ENCODE measurements around the gene RPRD2. TPM values are rescaled to one million over a fixed set of nuclear protein-coding genes. Genes with fewer than 3 reads are reported as not detected.

The RPRD2 gene
- total RNA-seq, 1 experiment from 2014 or later = 10.2 TPM

GRCh38 chr1:150472601-150473200 is 108.8 kb downstream of the RPRD2 start:
- no peak for DNase-seq (ENCODE audit: low spot score)

DNA sequence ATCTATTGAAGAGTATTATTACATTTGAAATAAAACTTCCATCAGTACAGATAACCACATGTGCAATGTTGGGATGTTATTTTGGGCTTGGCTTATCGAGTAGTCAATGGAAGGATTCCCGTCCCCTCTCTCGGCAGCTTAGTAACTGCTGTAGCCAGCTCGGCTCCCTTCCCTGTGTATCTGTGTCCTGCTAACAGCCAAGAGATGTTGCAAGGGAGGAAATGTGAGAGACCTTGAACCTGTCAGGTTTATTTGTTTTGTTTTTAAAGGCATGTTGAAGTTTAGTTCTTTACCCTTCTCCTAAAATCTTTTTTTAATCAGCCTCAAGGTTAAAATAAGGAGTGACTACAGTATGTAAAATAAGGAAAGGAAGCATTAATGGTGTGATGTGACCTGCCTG is 109.7 kb downstream of the RPRD2 start:
- DNase-seq (ENCODE audit: low spot score) = no peak

DNA sequence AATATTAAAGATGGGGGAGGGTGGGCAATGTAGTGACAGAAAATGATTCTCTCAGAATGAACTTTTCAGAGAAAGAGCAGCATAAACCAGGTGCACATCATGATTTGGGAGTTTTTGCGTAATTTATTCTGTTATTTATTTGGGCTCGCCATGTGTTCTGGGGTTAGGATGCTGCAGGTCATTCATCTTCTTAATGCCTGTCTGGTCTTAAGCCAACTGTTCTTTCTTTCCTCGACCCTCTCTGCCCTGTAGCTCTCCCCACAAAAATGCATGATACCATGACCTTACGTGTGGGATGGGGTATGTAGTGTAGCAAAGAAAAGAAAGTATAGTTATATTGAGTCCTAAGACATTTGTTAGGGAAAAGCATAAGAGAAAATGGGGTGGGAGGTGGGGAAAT is 110.9 kb downstream of the RPRD2 start:
- no peak for DNase-seq (ENCODE audit: low spot score)

- no peak for DNase-seq (ENCODE audit: low spot score)
Observed at GRCh38 chr1:150476754-150477153, 112.8 kb downstream of the RPRD2 start.

GRCh38 chr1:150477320-150477719 is 113.4 kb downstream of the RPRD2 start:
- no peak for DNase-seq (ENCODE audit: low spot score)

DNA sequence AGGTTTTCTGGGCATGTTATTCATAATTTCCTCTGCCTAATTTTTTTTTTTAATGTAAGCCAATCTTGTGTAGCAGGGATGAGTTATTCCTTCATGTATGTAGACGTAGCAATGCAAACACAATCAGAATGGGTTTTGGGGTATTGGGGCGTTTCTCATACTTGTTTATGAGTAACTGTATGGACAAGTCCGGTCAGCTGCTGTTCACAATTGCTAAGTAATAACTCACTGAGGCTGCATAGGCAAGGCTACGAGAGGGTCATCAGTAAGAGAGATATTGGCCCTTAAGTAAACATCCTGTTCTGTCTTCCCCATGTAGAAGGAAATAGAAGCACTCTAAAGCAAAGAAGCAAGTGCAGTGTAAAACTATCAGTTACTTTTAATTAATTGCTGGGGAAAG is 113.8 kb downstream of the RPRD2 start:
- no peak for DNase-seq (ENCODE audit: low spot score)

- DNase-seq (ENCODE audit: low spot score) = no peak
Observed at GRCh38 chr1:150479370-150479769, 115.4 kb downstream of the RPRD2 start.

DNA sequence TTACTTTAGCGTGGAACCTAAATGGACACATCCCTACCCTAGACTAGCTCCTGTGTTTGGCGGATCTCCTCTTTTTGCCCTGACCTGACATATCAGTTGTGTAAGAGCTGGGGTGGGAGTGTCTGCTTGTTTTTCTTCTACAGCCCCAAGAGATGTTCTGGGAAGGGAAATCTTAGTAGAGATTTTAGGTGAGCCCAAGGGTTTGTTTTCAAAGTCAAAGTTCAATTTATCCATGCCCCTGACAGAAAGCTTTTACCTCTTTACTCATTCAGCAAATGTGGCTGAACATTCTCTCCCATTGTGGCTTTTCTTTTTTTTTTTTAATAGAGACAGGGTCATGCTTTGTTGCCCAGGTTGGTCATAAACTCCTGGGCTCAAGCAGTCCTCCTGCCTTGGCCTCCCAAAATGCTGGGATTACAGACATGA is 116.0 kb downstream of the RPRD2 start:
- DNase-seq (ENCODE audit: low spot score) = no peak

- no peak for DNase-seq (ENCODE audit: low spot score)
Observed at GRCh38 chr1:150484431-150484830, 120.5 kb downstream of the RPRD2 start.

DNA sequence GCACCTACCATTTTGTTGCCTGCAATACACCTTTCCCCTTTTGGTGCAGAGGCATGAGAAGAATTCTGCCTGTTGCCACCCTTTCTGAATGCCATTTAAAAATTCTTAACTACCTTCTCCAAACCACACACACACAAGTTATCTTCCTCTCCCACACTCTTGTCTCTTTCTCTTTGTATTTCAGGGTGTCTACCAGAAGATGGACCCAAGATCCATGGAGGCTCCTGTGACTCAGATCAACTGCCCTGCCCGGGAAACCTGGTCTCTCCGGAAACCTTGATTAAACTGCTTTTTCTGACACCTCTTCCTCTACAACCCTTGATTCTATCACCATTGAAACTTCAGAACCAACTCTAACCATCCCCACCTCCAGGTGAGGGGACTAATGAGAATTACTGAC is 120.9 kb downstream of the RPRD2 start:
- DNase-seq (ENCODE audit: low spot score) = no peak

GRCh38 chr1:150486966-150487762 is 123.2 kb downstream of the RPRD2 start, which contains the start of gene TARS2:
TARS2 (plus strand) TSS chr1:150487419; CDS start chr1:150487451, 32 bp downstream.
- peak; percentile 98 for DNase-seq (ENCODE audit: low spot score)

- DNase-seq (ENCODE audit: low spot score) = no peak
Observed at GRCh38 chr1:150487763-150488115, 123.8 kb downstream of the RPRD2 start.

GRCh38 chr1:150493175-150493574 is 129.2 kb downstream of the RPRD2 start:
- no peak for DNase-seq (ENCODE audit: low spot score)

DNA sequence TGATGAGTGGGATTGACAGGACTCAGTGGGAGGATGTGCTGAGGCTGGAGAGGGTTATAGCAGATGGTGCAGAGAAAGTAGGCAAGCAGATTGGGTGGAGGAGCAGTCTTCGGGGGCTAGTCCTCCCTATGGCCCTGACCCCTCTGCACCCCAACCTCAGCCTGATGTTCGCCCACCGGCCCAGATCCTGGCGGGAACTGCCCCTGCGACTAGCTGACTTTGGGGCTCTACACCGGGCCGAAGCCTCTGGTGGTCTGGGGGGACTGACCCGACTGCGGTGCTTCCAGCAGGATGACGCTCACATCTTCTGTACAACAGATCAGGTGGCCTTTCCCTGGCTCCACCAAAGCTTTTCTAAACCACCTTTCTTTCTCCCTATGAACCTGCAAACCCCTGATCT is 134.4 kb downstream of the RPRD2 start:
- no peak for DNase-seq (ENCODE audit: low spot score)

- DNase-seq (ENCODE audit: low spot score) = no peak
Observed at GRCh38 chr1:150505431-150505830, 141.5 kb downstream of the RPRD2 start.

DNA sequence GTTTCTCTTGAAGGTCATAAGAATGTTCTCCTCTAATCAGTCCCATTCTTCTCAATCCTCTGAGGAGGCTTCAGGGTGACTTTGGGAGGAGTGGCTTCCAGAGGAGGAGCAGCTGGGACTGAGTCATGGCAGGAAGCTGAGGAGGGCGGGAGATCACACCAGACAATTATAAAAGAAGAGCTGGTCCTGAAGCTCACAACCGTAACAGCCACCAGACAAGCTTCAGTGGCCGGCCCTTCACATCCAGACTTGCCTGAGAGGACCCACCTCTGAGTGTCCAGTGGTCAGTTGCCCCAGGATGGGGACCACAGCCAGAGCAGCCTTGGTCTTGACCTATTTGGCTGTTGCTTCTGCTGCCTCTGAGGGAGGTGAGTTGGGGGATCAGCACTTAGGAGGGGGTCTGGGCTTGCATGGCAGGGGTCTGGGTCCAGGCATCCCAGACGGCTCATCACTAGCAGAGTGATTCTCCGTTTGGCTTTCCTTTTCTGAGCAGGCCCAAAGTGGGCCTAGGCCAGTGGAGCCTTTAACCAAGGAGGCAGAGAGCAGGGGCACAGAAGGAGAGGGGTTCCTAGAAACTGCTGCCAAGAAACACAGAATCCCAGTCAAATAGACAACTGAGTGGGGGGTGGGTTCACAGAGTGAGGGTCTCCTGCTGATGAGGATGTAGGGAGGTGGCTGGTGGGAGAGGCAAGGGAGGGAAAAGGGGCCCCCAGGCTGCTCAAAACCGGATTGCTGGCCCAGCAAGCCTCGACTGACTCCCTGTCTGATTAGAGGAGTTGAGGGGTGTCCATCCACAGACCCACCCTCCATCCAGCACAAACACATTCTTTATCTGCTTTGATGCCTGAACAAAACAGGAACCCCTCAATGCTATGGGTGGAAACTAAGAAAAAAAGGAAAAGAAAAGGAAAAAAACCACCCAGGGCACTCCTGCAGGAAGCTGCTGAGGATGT is 144.2 kb downstream of the RPRD2 start, which contains the start of gene ECM1:
Gene ECM1 (plus strand): TSS at position 198 of the 953 bp plus-strand sequence. CDS start 101 bp downstream, at position 299.
- DNase-seq (ENCODE audit: low spot score) = peak; percentile 79

- no peak for DNase-seq (ENCODE audit: low spot score)
Observed at GRCh38 chr1:150508982-150509381, 145.0 kb downstream of the RPRD2 start.

DNA sequence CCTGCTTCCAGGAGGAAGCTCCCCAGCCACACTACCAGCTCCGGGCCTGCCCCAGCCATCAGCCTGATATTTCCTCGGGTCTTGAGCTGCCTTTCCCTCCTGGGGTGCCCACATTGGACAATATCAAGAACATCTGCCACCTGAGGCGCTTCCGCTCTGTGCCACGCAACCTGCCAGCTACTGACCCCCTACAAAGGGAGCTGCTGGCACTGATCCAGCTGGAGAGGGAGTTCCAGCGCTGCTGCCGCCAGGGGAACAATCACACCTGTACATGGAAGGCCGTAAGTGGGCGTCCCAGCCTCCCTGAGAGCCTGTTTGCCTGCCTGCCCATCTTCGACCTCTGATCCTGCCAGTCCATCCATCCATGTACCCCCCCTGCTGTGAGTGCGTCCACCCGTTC is 147.6 kb downstream of the RPRD2 start:
- DNase-seq (ENCODE audit: low spot score) = no peak

- DNase-seq (ENCODE audit: low spot score) = no peak
Observed at GRCh38 chr1:150511985-150512660, 148.2 kb downstream of the RPRD2 start.

- DNase-seq (ENCODE audit: low spot score) = no peak
Observed at GRCh38 chr1:150512846-150513245, 148.9 kb downstream of the RPRD2 start.

GRCh38 chr1:150513351-150513791 is 149.4 kb downstream of the RPRD2 start:
- DNase-seq (ENCODE audit: low spot score) = no peak
